Stimulated activated CD8-positive, alpha-beta memory T cell treated with anti-CD3 and anti-CD28 coated beads, Interleukin-4, amount 100 ng/mL, for 48 hours (primary cell): ENCODE data around the gene FBXO31.

ENCODE experiments used
- DNase-seq: peaks from one replicate; pipeline ENCODE4 v3.0.0-alpha.2; 2020

FBXO31 gene

GRCh38 chr16:87383505-87384161, at the start of gene FBXO31:
FBXO31 (minus strand) TSS chr16:87383776; CDS start chr16:87383744, 32 bp downstream.
- peak; percentile 95 for DNase-seq

- DNase-seq: no peak
These were observed 48.8 kb upstream of the FBXO31 start for GRCh38 chr16:87432330-87432915.

- DNase-seq: no peak
These were observed 48.4 kb upstream of the FBXO31 start for GRCh38 chr16:87431926-87432325.

GRCh38 chr16:87426423-87427215, 43.0 kb upstream of the FBXO31 start:
- DNase-seq: no peak

- no peak for DNase-seq
These were observed 42.4 kb upstream of the FBXO31 start for GRCh38 chr16:87425941-87426340.

GRCh38 chr16:87424266-87424665, 40.7 kb upstream of the FBXO31 start:
- DNase-seq: no peak

GRCh38 chr16:87423429-87423828, 39.9 kb upstream of the FBXO31 start:
- no peak for DNase-seq

GRCh38 chr16:87422106-87422505, 38.5 kb upstream of the FBXO31 start:
- no peak for DNase-seq

- DNase-seq: no peak
These were observed 37.7 kb upstream of the FBXO31 start for GRCh38 chr16:87421003-87421912.

- no peak for DNase-seq
These were observed 36.7 kb upstream of the FBXO31 start for GRCh38 chr16:87420026-87421002.

- no peak for DNase-seq
These were observed 35.1 kb upstream of the FBXO31 start for GRCh38 chr16:87418644-87419043.

GRCh38 chr16:87418216-87418615, 34.6 kb upstream of the FBXO31 start:
- DNase-seq: no peak

- DNase-seq: no peak
These were observed 33.9 kb upstream of the FBXO31 start for GRCh38 chr16:87417528-87417910.

GRCh38 chr16:87416826-87417527, 33.4 kb upstream of the FBXO31 start:
- peak; percentile 51 for DNase-seq

- no peak for DNase-seq
These were observed 31.9 kb upstream of the FBXO31 start for GRCh38 chr16:87415441-87415840.

GRCh38 chr16:87414251-87414680, 30.7 kb upstream of the FBXO31 start:
- DNase-seq: no peak

GRCh38 chr16:87412996-87413421, 29.4 kb upstream of the FBXO31 start:
- DNase-seq: no peak

- no peak for DNase-seq
These were observed 28.9 kb upstream of the FBXO31 start for GRCh38 chr16:87412371-87412995.

GRCh38 chr16:87411375-87412271, 28.0 kb upstream of the FBXO31 start:
- DNase-seq: no peak
